Right lobe of liver (tissue), 4 donors: Measurements from ENCODE around the gene HBS1L.

ENCODE experiments used
- POLR2A ChIP-seq: fragments of 450-650 bp; IDR thresholded peaks from one replicate; pipeline ENCODE4 v1.6.1; 2017; ENCODE audit warnings: antibody characterized with exemption, mild to moderate bottlenecking
- TF ChIP-seq, protein P1 (sequence below), 4 donors: fragments of 200-600 bp in 3 of 4; fragments of 450-650 bp in 1 of 4; IDR thresholded peaks; one replicate each; pipeline versions ENCODE4 v1.5.1 to v1.8.0; 2016 to 2022; ENCODE audit warnings: antibody characterized with exemption in 4 of 4, mild to moderate bottlenecking in 2 of 4
- donor health status: DM: no; HTN: no; CAD: no.
- donor health status: DM: no; HTN: no; CAD: no.
- donor health status: DM: no; HTN: yes; CAD: no.

DNA sequence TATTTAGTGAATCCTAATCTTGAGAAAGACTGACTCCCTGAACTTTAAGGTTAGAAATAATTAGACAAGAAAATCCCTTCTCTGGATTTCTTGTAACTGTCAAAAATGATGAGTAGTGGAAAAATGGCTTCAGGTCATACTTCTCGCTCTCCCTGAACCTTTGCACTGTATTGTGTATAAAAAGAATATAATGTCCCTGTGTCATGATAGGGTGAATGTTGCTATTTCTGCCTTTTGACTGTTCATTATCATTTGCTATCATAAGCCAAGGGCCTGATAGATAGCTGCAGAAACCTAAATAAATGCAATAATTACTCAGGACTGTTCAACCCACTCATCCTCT, 144.1 kb downstream of the HBS1L start:
- TF ChIP-seq, protein P1, sequence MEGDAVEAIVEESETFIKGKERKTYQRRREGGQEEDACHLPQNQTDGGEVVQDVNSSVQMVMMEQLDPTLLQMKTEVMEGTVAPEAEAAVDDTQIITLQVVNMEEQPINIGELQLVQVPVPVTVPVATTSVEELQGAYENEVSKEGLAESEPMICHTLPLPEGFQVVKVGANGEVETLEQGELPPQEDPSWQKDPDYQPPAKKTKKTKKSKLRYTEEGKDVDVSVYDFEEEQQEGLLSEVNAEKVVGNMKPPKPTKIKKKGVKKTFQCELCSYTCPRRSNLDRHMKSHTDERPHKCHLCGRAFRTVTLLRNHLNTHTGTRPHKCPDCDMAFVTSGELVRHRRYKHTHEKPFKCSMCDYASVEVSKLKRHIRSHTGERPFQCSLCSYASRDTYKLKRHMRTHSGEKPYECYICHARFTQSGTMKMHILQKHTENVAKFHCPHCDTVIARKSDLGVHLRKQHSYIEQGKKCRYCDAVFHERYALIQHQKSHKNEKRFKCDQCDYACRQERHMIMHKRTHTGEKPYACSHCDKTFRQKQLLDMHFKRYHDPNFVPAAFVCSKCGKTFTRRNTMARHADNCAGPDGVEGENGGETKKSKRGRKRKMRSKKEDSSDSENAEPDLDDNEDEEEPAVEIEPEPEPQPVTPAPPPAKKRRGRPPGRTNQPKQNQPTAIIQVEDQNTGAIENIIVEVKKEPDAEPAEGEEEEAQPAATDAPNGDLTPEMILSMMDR (IDR thresholded peaks at IDR 0.05) = no peak
- TF ChIP-seq POLR2A = no peak
